HG03045 (cell line): Measurements from ENCODE around the gene NPAS4.
A peak's percentile ranks its signal among the peaks of the same experiment; 100 is the strongest.
"Not testable (repeated sequence)": the region's sequence is repeated elsewhere in the genome, so short reads cannot be mapped to it uniquely, and the experiment has no call there.

ENCODE experiments used
- ATAC-seq: cut with Tn5 transposase; IDR thresholded peaks from one replicate; pipeline ENCODE4 v1.9.1; 2021; ENCODE audit warnings: mild to moderate bottlenecking, moderate library complexity; ENCODE audit not compliant: unreplicated experiment

The NPAS4 gene

GRCh38 chr11:66417000-66417399 is 3.8 kb upstream of the NPAS4 start:
- ATAC-seq: no peak

- no peak for ATAC-seq
These were observed 2.5 kb upstream of the NPAS4 start for GRCh38 chr11:66418168-66418985.

GRCh38 chr11:66418986-66419308 is 1.9 kb upstream of the NPAS4 start:
- ATAC-seq: no peak

GRCh38 chr11:66419825-66420224 is 1.0 kb upstream of the NPAS4 start:
- ATAC-seq: no peak

GRCh38 chr11:66421492-66422205 is 814 bp downstream of the NPAS4 start:
- no peak for ATAC-seq

- ATAC-seq: no peak
These were observed 5.5 kb downstream of the NPAS4 start for GRCh38 chr11:66426314-66426713.

- ATAC-seq: no peak
These were observed 8.1 kb downstream of the NPAS4 start for GRCh38 chr11:66428933-66429332.

GRCh38 chr11:66429983-66430602 is 9.3 kb downstream of the NPAS4 start:
- ATAC-seq: no peak

GRCh38 chr11:66431287-66431686 is 10.5 kb downstream of the NPAS4 start:
- not testable (repeated sequence) for ATAC-seq

GRCh38 chr11:66431871-66432329 is 11.1 kb downstream of the NPAS4 start:
- not testable (repeated sequence) for ATAC-seq

GRCh38 chr11:66432597-66432996 is 11.8 kb downstream of the NPAS4 start:
- no peak for ATAC-seq

GRCh38 chr11:66437979-66438503 is 17.2 kb downstream of the NPAS4 start:
- ATAC-seq: no peak

- peak; percentile 92 for ATAC-seq
These were observed 17.9 kb downstream of the NPAS4 start, which contains the start of gene MRPL11 for GRCh38 chr11:66438504-66439466. Gene MRPL11, minus strand, starts transcription at chr11:66438848. Its CDS starts 94 bp downstream, at chr11:66438754.

GRCh38 chr11:66440101-66440939 is 19.5 kb downstream of the NPAS4 start:
- not testable (repeated sequence) for ATAC-seq

- ATAC-seq: not testable (repeated sequence)
These were observed 20.1 kb downstream of the NPAS4 start for GRCh38 chr11:66440940-66441282.

- no peak for ATAC-seq
These were observed 22.8 kb downstream of the NPAS4 start for GRCh38 chr11:66443602-66444001.

GRCh38 chr11:66447012-66447411 is 26.2 kb downstream of the NPAS4 start:
- ATAC-seq: no peak

- no peak for ATAC-seq
These were observed 27.7 kb downstream of the NPAS4 start for GRCh38 chr11:66448523-66448922.

- no peak for ATAC-seq
These were observed 29.7 kb downstream of the NPAS4 start for GRCh38 chr11:66450560-66450959.
